Prostate gland (tissue), 2 donors: Measurements from ENCODE around the gene AKAP13.
"Not testable (repeated sequence)": the region's sequence is repeated elsewhere in the genome, so short reads cannot be mapped to it uniquely, and the experiment has no call there.

Experiments used
- CTCF ChIP-seq, 4 experiments: fragments of 200-600 bp in 2 of 4; fragments of 450-650 bp in 2 of 4; sonication (generic) in 2 of 4; IDR thresholded peaks; 1 replicate in 3 of 4; 2 replicates in 1 of 4; pipeline ENCODE4 v1.5.1; 2016 to 2019; ENCODE audit warnings: antibody characterized with exemption in 4 of 4, mild to moderate bottlenecking in 2 of 4, moderate library complexity in 2 of 4
- POLR2A ChIP-seq: fragments of 450-650 bp; IDR thresholded peaks from one replicate; pipeline ENCODE4 v1.6.1; 2016; ENCODE audit warnings: antibody characterized with exemption, mild to moderate bottlenecking

GRCh38 chr15:85344241-85344640, 36.2 kb upstream of the AKAP13 start:
- not testable (repeated sequence) for TF ChIP-seq CTCF (IDR thresholded peaks at IDR 0.05); POLR2A
